Neuronal stem cell (in vitro differentiated cells): ENCODE results near the gene NDUFAF7.
A peak's percentile ranks its signal among the peaks of the same experiment; 100 is the strongest.
"Not testable (repeated sequence)": the region's sequence is repeated elsewhere in the genome, so short reads cannot be mapped to it uniquely, and the experiment has no call there.

Source experiments
- DNase-seq: peaks from one replicate; pipeline ENCODE4 v3.0.0-alpha.2; 2013; ENCODE audit warnings: low spot score
- H2AFZ ChIP-seq: one replicate; pipeline ENCODE4 v1.6.1; 2013; ENCODE audit warnings: mild to moderate bottlenecking, low read length, inconsistent platforms
- H2AK5ac ChIP-seq: 2 replicates; pipeline ENCODE4 v1.6.1; 2013; ENCODE audit warnings: low read depth, mild to moderate bottlenecking, inconsistent platforms, low read length, moderate library complexity, mixed read lengths
- H2BK120ac ChIP-seq: 2 replicates; pipeline ENCODE4 v1.6.1; 2013; ENCODE audit warnings: low read depth, mild to moderate bottlenecking, inconsistent platforms, low read length, moderate library complexity, mixed read lengths
- H2BK12ac ChIP-seq: one replicate; pipeline ENCODE4 v1.6.1; 2013; ENCODE audit warnings: low read length, inconsistent platforms
- H2BK15ac ChIP-seq: 2 replicates; pipeline ENCODE4 v1.6.1; 2013; ENCODE audit warnings: mild to moderate bottlenecking, low read length, inconsistent platforms, mixed read lengths
- H2BK5ac ChIP-seq: one replicate; pipeline ENCODE4 v1.6.1; 2013; ENCODE audit warnings: inconsistent platforms, mild to moderate bottlenecking, low read length, moderate library complexity
- H3K14ac ChIP-seq: one replicate; pipeline ENCODE4 v1.6.1; 2013; ENCODE audit warnings: low read length, inconsistent platforms
- H3K18ac ChIP-seq: 2 replicates; pipeline ENCODE4 v1.6.1; 2013; ENCODE audit warnings: low read length, inconsistent platforms
- H3K23ac ChIP-seq: 2 replicates; pipeline ENCODE4 v1.6.1; 2013; ENCODE audit warnings: low read depth, mild to moderate bottlenecking, mixed read lengths, low read length, inconsistent platforms; ENCODE audit not compliant: poor library complexity
- H3K27ac ChIP-seq: replicated peaks from 3 replicates; pipeline ENCODE4 v1.5.1; 2013; ENCODE audit warnings: low read length, inconsistent platforms
- H3K27me3 ChIP-seq, 3 experiments: 2 replicates each; pipeline ENCODE4 v1.6.1; 2013; ENCODE audit warnings: low read length in 3 of 3, mild to moderate bottlenecking in 2 of 3, inconsistent platforms in 1 of 3, low read depth in 1 of 3, mixed read lengths in 1 of 3, moderate library complexity in 1 of 3; ENCODE audit not compliant: control insufficient read depth in 3 of 3, insufficient read depth in 3 of 3
- H3K36me3 ChIP-seq, 2 donors: replicated peaks in 1 of 2; 2 replicates each; pipeline ENCODE4 v1.6.1; 2013; ENCODE audit warnings: low read length in 2 of 2; ENCODE audit not compliant: control insufficient read depth in 2 of 2, insufficient read depth in 2 of 2
- H3K4ac ChIP-seq: 2 replicates; pipeline ENCODE4 v1.6.1; 2013; ENCODE audit warnings: inconsistent platforms, mild to moderate bottlenecking, low read length, moderate library complexity
- H3K4me1 ChIP-seq, 2 donors: 1 replicate in 1 of 2; 2 replicates in 1 of 2; pipeline ENCODE4 v1.6.1; 2013; ENCODE audit warnings: low read length in 2 of 2, low read depth in 1 of 2; ENCODE audit not compliant: control insufficient read depth in 2 of 2, insufficient read depth in 1 of 2
- H3K4me2 ChIP-seq: one replicate; pipeline ENCODE4 v1.6.1; 2013; ENCODE audit warnings: mild to moderate bottlenecking, low read length, inconsistent platforms; ENCODE audit not compliant: insufficient read depth, poor library complexity, severe bottlenecking
- H3K4me3 ChIP-seq, 2 donors: 2 replicates each; pipeline ENCODE4 v1.5.1; 2013; ENCODE audit warnings: low read length in 2 of 2, mild to moderate bottlenecking in 2 of 2, inconsistent platforms in 1 of 2, moderate library complexity in 1 of 2
- H3K79me1 ChIP-seq: one replicate; pipeline ENCODE4 v1.6.1; 2013; ENCODE audit warnings: low read depth, mild to moderate bottlenecking, inconsistent platforms, low read length, moderate library complexity
- H3K9ac ChIP-seq: one replicate; pipeline ENCODE4 v1.6.1; 2013; ENCODE audit warnings: mild to moderate bottlenecking, low read depth, low read length, inconsistent platforms; ENCODE audit not compliant: poor library complexity
- H3K9me3 ChIP-seq, 2 donors: replicated peaks in 1 of 2; 2 replicates each; pipeline versions ENCODE3 to v1.6.1; 2013; ENCODE audit warnings: low read length in 2 of 2, mild to moderate bottlenecking in 2 of 2, inconsistent platforms in 1 of 2, low read depth in 1 of 2, mixed read lengths in 1 of 2, moderate library complexity in 1 of 2; ENCODE audit not compliant: control insufficient read depth in 2 of 2, insufficient read depth in 1 of 2
- H4K8ac ChIP-seq: one replicate; pipeline ENCODE4 v1.6.1; 2013; ENCODE audit warnings: low read depth, mild to moderate bottlenecking, inconsistent platforms, low read length, moderate library complexity
- H4K91ac ChIP-seq: one replicate; pipeline ENCODE4 v1.6.1; 2013; ENCODE audit warnings: low read length, low read depth, mild to moderate bottlenecking, inconsistent platforms; ENCODE audit not compliant: poor library complexity
- WGBS, 2 donors: extraction: QIAGEN DNeasy Blood & Tissue Kit; methylation state at CpG; one replicate each; pipeline ENCODE4 v1.1.7; 2013; ENCODE audit warnings: missing lambda C conversion rate in 2 of 2, mixed read lengths in 1 of 2; ENCODE audit not compliant: insufficient read length in 2 of 2, insufficient replicate concordance in 1 of 2; ENCODE audit errors: extremely low coverage in 2 of 2; 5-methylcytosine and 5-hydroxymethylcytosine counted together

NDUFAF7 gene

GRCh38 chr2:37225129-37225528, 6.3 kb upstream of the NDUFAF7 start:
- not testable (repeated sequence) for H3K18ac ChIP-seq, H3K14ac ChIP-seq, H3K4ac ChIP-seq, H2AFZ ChIP-seq, H4K8ac ChIP-seq, H2BK5ac ChIP-seq, H3K4me1 ChIP-seq, H3K27ac ChIP-seq, H3K23ac ChIP-seq, DNase-seq, H2BK15ac ChIP-seq, H3K79me1 ChIP-seq, H3K27me3 ChIP-seq, H3K4me2 ChIP-seq, H2AK5ac ChIP-seq, H4K91ac ChIP-seq, H3K9ac ChIP-seq, H3K4me3 ChIP-seq, H3K9me3 ChIP-seq, H2BK120ac ChIP-seq, H2BK12ac ChIP-seq
- no CpG with 5 or more reads among the region's 2 CpGs for WGBS, 2 donors
- H3K36me3 ChIP-seq = peaks cover 16 to 85% of the 10 kb centered on the region in 2 donors

GRCh38 chr2:37226863-37227262, 4.6 kb upstream of the NDUFAF7 start:
- H4K8ac ChIP-seq = no peak overlapping the region
- no peak for DNase-seq
- no peak overlapping the region for H2AFZ ChIP-seq
- H3K18ac ChIP-seq = no peak overlapping the region
- H3K4me2 ChIP-seq = no peak overlapping the region
- no peak overlapping the region for H2BK5ac ChIP-seq
- no peaks in the 10 kb centered on the region for H3K9me3 ChIP-seq
- H4K91ac ChIP-seq = no peak overlapping the region
- peaks cover 2% of the 10 kb centered on the region for H3K79me1 ChIP-seq
- H3K4me1 ChIP-seq = peaks cover 0 to 6% of the 10 kb centered on the region in 2 donors
- H3K9ac ChIP-seq = no peak overlapping the region
- H3K23ac ChIP-seq = no peak overlapping the region
- H3K36me3 ChIP-seq = peaks cover 9 to 68% of the 10 kb centered on the region in 2 donors
- no peak overlapping the region for H2BK120ac ChIP-seq
- no CpG with 5 or more reads among the region's 4 CpGs for WGBS, 2 donors
- H2BK12ac ChIP-seq = no peak overlapping the region
- no peak overlapping the region for H3K27ac ChIP-seq
- no peaks in the 10 kb centered on the region for H3K27me3 ChIP-seq
- no peak overlapping the region for H3K4me3 ChIP-seq
- H3K4ac ChIP-seq = no peak overlapping the region
- H2BK15ac ChIP-seq = no peak overlapping the region
- no peak overlapping the region for H3K14ac ChIP-seq
- H2AK5ac ChIP-seq = no peak overlapping the region

GRCh38 chr2:37228788-37229187, 2.7 kb upstream of the NDUFAF7 start:
- H3K4ac ChIP-seq = no peak overlapping the region
- no peak overlapping the region for H2BK5ac ChIP-seq
- H2BK120ac ChIP-seq = no peak overlapping the region
- no peaks in the 10 kb centered on the region for H3K9me3 ChIP-seq
- DNase-seq = no peak
- H3K27ac ChIP-seq = no peak overlapping the region
- H4K8ac ChIP-seq = no peak overlapping the region
- no peak overlapping the region for H3K18ac ChIP-seq
- H3K9ac ChIP-seq = no peak overlapping the region
- H4K91ac ChIP-seq = no peak overlapping the region
- peaks cover 9 to 50% of the 10 kb centered on the region in 2 donors for H3K36me3 ChIP-seq
- no peak overlapping the region for H2BK12ac ChIP-seq
- H2AFZ ChIP-seq = no peak overlapping the region
- H3K79me1 ChIP-seq = peaks cover 12% of the 10 kb centered on the region
- WGBS, 2 donors = no CpG with 5 or more reads among the region's 3 CpGs
- H3K14ac ChIP-seq = no peak overlapping the region
- no peak overlapping the region for H2BK15ac ChIP-seq
- H2AK5ac ChIP-seq = no peak overlapping the region
- H3K23ac ChIP-seq = no peak overlapping the region
- peaks cover 4 to 11% of the 10 kb centered on the region in 2 donors for H3K4me1 ChIP-seq
- H3K27me3 ChIP-seq = no peaks in the 10 kb centered on the region
- H3K4me2 ChIP-seq = no peak overlapping the region
- H3K4me3 ChIP-seq = no peak overlapping the region

GRCh38 chr2:37230581-37230980, 877 bp upstream of the NDUFAF7 start:
- H3K4me1 ChIP-seq = peaks cover 4 to 10% of the 10 kb centered on the region in 2 donors
- no peak overlapping the region for H3K4ac ChIP-seq
- no peaks in the 10 kb centered on the region for H3K27me3 ChIP-seq
- peak overlapping the region; percentile 95 for H2AFZ ChIP-seq
- H2AK5ac ChIP-seq = no peak overlapping the region
- DNase-seq = no peak
- no peak overlapping the region for H2BK5ac ChIP-seq
- no peak overlapping the region for H3K14ac ChIP-seq
- H4K91ac ChIP-seq = no peak overlapping the region
- no peak overlapping the region for H3K27ac ChIP-seq
- H3K9ac ChIP-seq = peak overlapping the region; percentile 56
- no CpG with 5 or more reads among the region's 8 CpGs for WGBS, 2 donors
- H3K18ac ChIP-seq = no peak overlapping the region
- peak overlapping the region; percentile 78 for H3K4me2 ChIP-seq
- no peak overlapping the region for H2BK120ac ChIP-seq
- peaks cover 9 to 42% of the 10 kb centered on the region in 2 donors for H3K36me3 ChIP-seq
- H3K9me3 ChIP-seq = no peaks in the 10 kb centered on the region
- H3K4me3 ChIP-seq = peak overlapping the region; percentile 92 to 95
- peaks cover 13% of the 10 kb centered on the region for H3K79me1 ChIP-seq
- no peak overlapping the region for H3K23ac ChIP-seq
- H4K8ac ChIP-seq = no peak overlapping the region
- no peak overlapping the region for H2BK12ac ChIP-seq
- no peak overlapping the region for H2BK15ac ChIP-seq
